Measurements from ENCODE around the gene NFE2L3. TPM values are rescaled to one million over a fixed set of nuclear protein-coding genes. Genes with fewer than 3 reads are reported as not detected.
"Not testable (repeated sequence)": the region's sequence is repeated elsewhere in the genome, so short reads cannot be mapped to it uniquely, and the experiment has no call there.

The NFE2L3 gene
- total RNA-seq, 4 donors from 2014 or later: 2.0 to 8.4 (median 5.6) TPM

GRCh38 chr7:26181474-26182227, 29.7 kb downstream of the NFE2L3 start:
- H3K27ac ChIP-seq: no peak overlapping the region
- no peak for TF ChIP-seq POLR2A (IDR thresholded peaks at IDR 0.05)
- H3K36me3 ChIP-seq: peaks cover 0 to 3% (median 0%) of the 10 kb centered on the region in 3 donors
- H3K4me3 ChIP-seq: no peak overlapping the region
- H3K27me3 ChIP-seq: no peaks in the 10 kb centered on the region
- intact Hi-C loops (cut with DNase I): no loop called here
- no peaks in the 10 kb centered on the region for H3K9me3 ChIP-seq
- WGBS, 2 donors: 57 to 59% methylated on average over 3 of the region's 3 CpGs
- no peak for DNase-seq
- H3K4me1 ChIP-seq: peaks cover 0 to 20% (median 0%) of the 10 kb centered on the region in 3 donors

- no peak for DNase-seq
- no peak overlapping the region for H3K4me3 ChIP-seq
- H3K4me1 ChIP-seq: peaks cover 0 to 20% (median 0%) of the 10 kb centered on the region in 3 donors
- no peak for TF ChIP-seq POLR2A (IDR thresholded peaks at IDR 0.05)
- TF ChIP-seq CTCF (IDR thresholded peaks at IDR 0.05): no peak
- 53 to 61% methylated on average over 6 of the region's 6 CpGs for WGBS, 2 donors
- intact Hi-C loops (cut with DNase I): no loop called here
- H3K27me3 ChIP-seq: no peaks in the 10 kb centered on the region
- H3K9me3 ChIP-seq: no peaks in the 10 kb centered on the region
- no peak overlapping the region for H3K27ac ChIP-seq
- peaks cover 0 to 3% (median 0%) of the 10 kb centered on the region in 3 donors for H3K36me3 ChIP-seq
Measured at GRCh38 chr7:26182283-26182682, 30.3 kb downstream of the NFE2L3 start.

GRCh38 chr7:26182706-26183105, 30.7 kb downstream of the NFE2L3 start:
- DNase-seq: no peak
- Histone ChIP-seq H3K36me3 (peaks cover 0 to 7% (median 0%) of the 10 kb centered on the region in 3 donors), H3K4me1 (peaks cover 0 to 19% (median 0%) of the 10 kb centered on the region in 3 donors), H3K27me3 (no peaks in the 10 kb centered on the region), H3K4me3 (no peak overlapping the region), H3K27ac (peak overlapping the region in 1 of 4 donors; percentile 19), H3K9me3 (no peaks in the 10 kb centered on the region)
- TF ChIP-seq POLR2A (IDR thresholded peaks at IDR 0.05) (no peak), CTCF (IDR thresholded peaks at IDR 0.05) (no peak)
- intact Hi-C loops (cut with DNase I): no loop called here
- WGBS, 2 donors: 58 to 74% methylated on average over 6 to 8 of the region's 8 CpGs

- H3K9me3 ChIP-seq: no peaks in the 10 kb centered on the region
- no peak for DNase-seq
- no peak overlapping the region for H3K4me3 ChIP-seq
- H3K36me3 ChIP-seq: peaks cover under 1 to 16% (median 1%) of the 10 kb centered on the region in 3 donors
- intact Hi-C loops (cut with DNase I): no loop called here
- TF ChIP-seq POLR2A (IDR thresholded peaks at IDR 0.05): no peak
- 68 to 74% methylated on average over 4 of the region's 4 CpGs for WGBS, 2 donors
- H3K27ac ChIP-seq: no peak overlapping the region
- no peaks in the 10 kb centered on the region for H3K27me3 ChIP-seq
- H3K4me1 ChIP-seq: peaks cover 0 to 10% (median 0%) of the 10 kb centered on the region in 3 donors
Measured at GRCh38 chr7:26183545-26184280, 31.7 kb downstream of the NFE2L3 start.

- DNase-seq; H3K4me1 ChIP-seq; intact Hi-C loops (cut with DNase I); H3K4me3 ChIP-seq; H3K27me3 ChIP-seq; H3K9me3 ChIP-seq: not testable (repeated sequence)
- WGBS, 2 donors: 68 to 69% methylated on average over 4 of the region's 4 CpGs
- Histone ChIP-seq H3K27ac (peak overlapping the region in 1 of 4 donors; percentile 3), H3K36me3 (peaks cover 3 to 21% (median 8%) of the 10 kb centered on the region in 3 donors)
Measured at GRCh38 chr7:26184281-26185101, 32.5 kb downstream of the NFE2L3 start.

GRCh38 chr7:26185131-26185843, 33.3 kb downstream of the NFE2L3 start:
- no peak overlapping the region for H3K27ac ChIP-seq
- WGBS, 2 donors: 85 to 88% methylated on average over 10 of the region's 10 CpGs
- H3K36me3 ChIP-seq: peaks cover 3 to 29% (median 11%) of the 10 kb centered on the region in 3 donors
- no peak overlapping the region for H3K4me3 ChIP-seq
- TF ChIP-seq CTCF (IDR thresholded peaks at IDR 0.05): no peak
- no peak for TF ChIP-seq POLR2A (IDR thresholded peaks at IDR 0.05)
- no peak for DNase-seq
- H3K9me3 ChIP-seq: no peaks in the 10 kb centered on the region
- intact Hi-C loops (cut with DNase I): no loop called here
- no peaks in the 10 kb centered on the region for H3K27me3 ChIP-seq
- peaks cover 0 to 10% (median 0%) of the 10 kb centered on the region in 3 donors for H3K4me1 ChIP-seq

Measured in esophagus squamous epithelium (tissue), 5 donors.